ENCODE results near the gene IGFL3.

- TF ChIP-seq CTCF (IDR thresholded peaks at IDR 0.05) (no peak), POLR2A (IDR thresholded peaks at IDR 0.05) (no peak)
Observed at GRCh38 chr19:46089432-46089831, 35.1 kb downstream of the IGFL3 start.

All from esophagus squamous epithelium (tissue), 4 donors.